PC-3 (cell line): ENCODE measurements around the gene RPL37A.

Experiments
- EZH2 ChIP-seq: fragments of 300-600 bp; sonication (generic); IDR thresholded peaks from one replicate; pipeline ENCODE4 v1.6.1; 2017; ENCODE audit warnings: antibody characterized with exemption, mild to moderate bottlenecking, low read length; ENCODE audit not compliant: unreplicated experiment
- TF ChIP-seq, protein P1 (sequence below): fragments of 300-600 bp; sonication (generic); conservative IDR thresholded peaks from 2 replicates; pipeline ENCODE4 v1.5.1; 2017; ENCODE audit warnings: antibody characterized with exemption, low read depth, mild to moderate bottlenecking, low read length

DNA sequence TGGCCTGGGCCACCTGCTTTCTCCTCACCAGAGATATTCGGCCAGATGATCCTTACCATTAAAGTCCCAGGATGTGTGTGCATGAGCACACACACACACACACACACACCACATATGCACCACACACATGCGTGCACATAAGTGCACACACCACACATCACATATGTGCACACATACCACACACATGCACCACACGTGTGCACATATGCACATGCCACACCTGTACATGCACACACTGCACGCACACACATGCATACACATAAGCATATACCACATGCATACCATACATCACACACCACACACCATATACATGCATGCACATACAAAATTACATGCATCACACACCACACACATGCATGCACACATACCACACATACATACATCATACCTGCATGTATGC, 38.7 kb downstream of the RPL37A start:
- TF ChIP-seq, protein P1, sequence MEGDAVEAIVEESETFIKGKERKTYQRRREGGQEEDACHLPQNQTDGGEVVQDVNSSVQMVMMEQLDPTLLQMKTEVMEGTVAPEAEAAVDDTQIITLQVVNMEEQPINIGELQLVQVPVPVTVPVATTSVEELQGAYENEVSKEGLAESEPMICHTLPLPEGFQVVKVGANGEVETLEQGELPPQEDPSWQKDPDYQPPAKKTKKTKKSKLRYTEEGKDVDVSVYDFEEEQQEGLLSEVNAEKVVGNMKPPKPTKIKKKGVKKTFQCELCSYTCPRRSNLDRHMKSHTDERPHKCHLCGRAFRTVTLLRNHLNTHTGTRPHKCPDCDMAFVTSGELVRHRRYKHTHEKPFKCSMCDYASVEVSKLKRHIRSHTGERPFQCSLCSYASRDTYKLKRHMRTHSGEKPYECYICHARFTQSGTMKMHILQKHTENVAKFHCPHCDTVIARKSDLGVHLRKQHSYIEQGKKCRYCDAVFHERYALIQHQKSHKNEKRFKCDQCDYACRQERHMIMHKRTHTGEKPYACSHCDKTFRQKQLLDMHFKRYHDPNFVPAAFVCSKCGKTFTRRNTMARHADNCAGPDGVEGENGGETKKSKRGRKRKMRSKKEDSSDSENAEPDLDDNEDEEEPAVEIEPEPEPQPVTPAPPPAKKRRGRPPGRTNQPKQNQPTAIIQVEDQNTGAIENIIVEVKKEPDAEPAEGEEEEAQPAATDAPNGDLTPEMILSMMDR: no peak
- TF ChIP-seq EZH2: no peak
